Hepatocyte (in vitro differentiated cells): ENCODE data around the gene CENPC. TPM values are rescaled to one million over a fixed set of nuclear protein-coding genes. Genes with fewer than 3 reads are reported as not detected.

Source experiments
- DNase-seq: peaks from one replicate; pipeline ENCODE4 v3.0.0-alpha.2; 2016; ENCODE audit warnings: low spot score
- H2AFZ ChIP-seq: fragments of 200-600 bp; sonication (generic); 2 replicates; pipeline ENCODE4 v1.6.0; 2016; ENCODE audit warnings: antibody characterized with exemption, mild to moderate bottlenecking
- H3K27ac ChIP-seq: fragments of 200-600 bp; sonication (generic); 2 replicates; pipeline ENCODE4 v1.5.1; 2016; ENCODE audit warnings: mild to moderate bottlenecking
- H3K27me3 ChIP-seq: fragments of 200-600 bp; sonication (generic); 2 replicates; pipeline ENCODE4 v1.6.1; 2016
- H3K36me3 ChIP-seq: fragments of 200-600 bp; sonication (generic); replicated peaks from 2 replicates; pipeline ENCODE4 v1.5.1; 2016; ENCODE audit warnings: low read depth; ENCODE audit not compliant: insufficient read depth
- H3K4me1 ChIP-seq: fragments of 200-600 bp; sonication (generic); 2 replicates; pipeline ENCODE4 v1.5.1; 2016; ENCODE audit warnings: mild to moderate bottlenecking, moderate library complexity; ENCODE audit not compliant: insufficient read depth
- H3K4me2 ChIP-seq: fragments of 200-600 bp; sonication (generic); 2 replicates; pipeline ENCODE4 v1.6.0; 2016
- H3K4me3 ChIP-seq: fragments of 200-600 bp; sonication (generic); 2 replicates; pipeline ENCODE4 v1.5.1; 2016; ENCODE audit warnings: mild to moderate bottlenecking
- H3K79me2 ChIP-seq: fragments of 200-600 bp; sonication (generic); 2 replicates; pipeline ENCODE4 v1.6.0; 2017; ENCODE audit warnings: mild to moderate bottlenecking
- H3K9me2 ChIP-seq: fragments of 200-600 bp; sonication (generic); replicated peaks from 2 replicates; pipeline ENCODE4 v1.6.0; 2017; ENCODE audit warnings: mild to moderate bottlenecking; ENCODE audit not compliant: insufficient read depth
- H3K9me3 ChIP-seq: fragments of 200-600 bp; sonication (generic); 2 replicates; pipeline ENCODE4 v1.5.1; 2016; ENCODE audit warnings: low read depth, mild to moderate bottlenecking
- H4K20me1 ChIP-seq: fragments of 200-600 bp; sonication (generic); 2 replicates; pipeline ENCODE4 v1.6.0; 2016; ENCODE audit warnings: mild to moderate bottlenecking; ENCODE audit not compliant: insufficient read depth, poor library complexity, severe bottlenecking
- CTCF ChIP-seq: fragments of 200-600 bp; sonication (generic); IDR thresholded peaks from 2 replicates; pipeline ENCODE4 v1.5.1; 2016; ENCODE audit warnings: antibody characterized with exemption, mild to moderate bottlenecking; ENCODE audit not compliant: poor library complexity
- EZH2 ChIP-seq: fragments of 200-600 bp; sonication (generic); IDR thresholded peaks from 2 replicates; pipeline ENCODE4 v1.6.1; 2016; ENCODE audit warnings: antibody characterized with exemption, mild to moderate bottlenecking, borderline replicate concordance
- EZH2phosphoT487 ChIP-seq: fragments of 200-600 bp; sonication (generic); IDR thresholded peaks from one replicate; pipeline ENCODE4 v1.6.1; 2018; ENCODE audit warnings: antibody characterized with exemption, mild to moderate bottlenecking, low read depth, moderate library complexity; ENCODE audit not compliant: unreplicated experiment, severe bottlenecking
- WGBS: methylation state at CpG from one replicate; pipeline ENCODE4 v1.1.6; 2016; ENCODE audit warnings: low lambda C conversion rate; ENCODE audit errors: missing lambda C conversion rate; 5-methylcytosine and 5-hydroxymethylcytosine counted together
- polyA plus RNA-seq: library from polyadenylated mRNA; unstranded; fragments of >200 nt; fragmentation: Nextera tagmentation; extraction: Ambion mirVana; gene quantifications from 2 replicates; pipeline ENCODE4 v1.2.1, GENCODE V29; 2016
- total RNA-seq: library from RNA; depleted of rRNA; stranded (reverse); fragments of >200 nt; gene quantifications from 2 replicates; pipeline ENCODE4 v1.2.3, GENCODE V29; 2014

CENPC gene
- total and polyA plus RNA-seq, 2 experiments from 2014 or later = 11.2 to 20.8 TPM

GRCh38 chr4:67438975-67439374, 106.3 kb downstream of the CENPC start:
- H4K20me1 ChIP-seq = no peaks in the 10 kb centered on the region
- TF ChIP-seq CTCF (no peak), EZH2 (no peak), EZH2phosphoT487 (no peak)
- H3K79me2 ChIP-seq = no peaks in the 10 kb centered on the region
- H3K27ac ChIP-seq = no peak overlapping the region
- H3K36me3 ChIP-seq = no peaks in the 10 kb centered on the region
- no peak overlapping the region for H3K4me3 ChIP-seq
- no peak overlapping the region for H3K4me2 ChIP-seq
- no peaks in the 10 kb centered on the region for H3K27me3 ChIP-seq
- no peaks in the 10 kb centered on the region for H3K9me2 ChIP-seq
- WGBS = 87% methylated on average over 4 of the region's 4 CpGs
- H2AFZ ChIP-seq = no peak overlapping the region
- peaks cover 3% of the 10 kb centered on the region for H3K4me1 ChIP-seq
- no peaks in the 10 kb centered on the region for H3K9me3 ChIP-seq
- no peak for DNase-seq

- Histone ChIP-seq H2AFZ (no peak overlapping the region), H4K20me1 (no peaks in the 10 kb centered on the region), H3K36me3 (no peaks in the 10 kb centered on the region), H3K79me2 (no peaks in the 10 kb centered on the region), H3K4me2 (peak overlapping the region; percentile 19), H3K27ac (peak overlapping the region; percentile 54), H3K9me3 (no peaks in the 10 kb centered on the region), H3K4me3 (no peak overlapping the region), H3K4me1 (peaks cover 3% of the 10 kb centered on the region), H3K27me3 (no peaks in the 10 kb centered on the region), H3K9me2 (no peaks in the 10 kb centered on the region)
- WGBS = 39% methylated on average over 2 of the region's 2 CpGs
- TF ChIP-seq EZH2phosphoT487 (no peak), CTCF (no peak), EZH2 (no peak)
- peak; percentile 10 for DNase-seq
Measured at GRCh38 chr4:67437974-67438713, 107.2 kb downstream of the CENPC start.

GRCh38 chr4:67436742-67437141, 108.6 kb downstream of the CENPC start:
- H3K4me2 ChIP-seq = no peak overlapping the region
- no peak for TF ChIP-seq EZH2phosphoT487
- TF ChIP-seq EZH2 = no peak
- TF ChIP-seq CTCF = no peak
- no peaks in the 10 kb centered on the region for H3K36me3 ChIP-seq
- H3K9me2 ChIP-seq = no peaks in the 10 kb centered on the region
- peak; percentile 50 for DNase-seq
- H3K4me1 ChIP-seq = peaks cover 3% of the 10 kb centered on the region
- peak overlapping the region; percentile 55 for H3K27ac ChIP-seq
- H3K9me3 ChIP-seq = no peaks in the 10 kb centered on the region
- 48% methylated on average over 2 of the region's 2 CpGs for WGBS
- no peaks in the 10 kb centered on the region for H3K27me3 ChIP-seq
- no peaks in the 10 kb centered on the region for H4K20me1 ChIP-seq
- no peak overlapping the region for H2AFZ ChIP-seq
- H3K4me3 ChIP-seq = no peak overlapping the region
- H3K79me2 ChIP-seq = no peaks in the 10 kb centered on the region
